Fibroblast of the aortic adventitia (primary cell): ENCODE measurements around the gene RAP1GDS1. TPM values are rescaled to one million over a fixed set of nuclear protein-coding genes. Genes with fewer than 3 reads are reported as not detected.

Experiments used
- DNase-seq: peaks from one replicate; pipeline ENCODE4 v3.0.0-alpha.2; 2010; ENCODE audit warnings: low read depth
- H3K4me3 ChIP-seq: 2 replicates; pipeline ENCODE4 v1.5.1; 2011; ENCODE audit warnings: low read depth, mild to moderate bottlenecking, control low read depth, low read length, moderate library complexity
- total RNA-seq: library from RNA; depleted of rRNA; stranded (reverse); fragments of >200 nt; gene quantifications from 2 replicates; pipeline ENCODE4 v1.2.3, GENCODE V29; 2012; ENCODE audit warnings: low replicate concordance
- TF ChIP-seq, protein P1 (sequence below): IDR thresholded peaks from 2 replicates; pipeline ENCODE4 v1.5.1; 2011; ENCODE audit warnings: mild to moderate bottlenecking, low read length, control low read depth, inconsistent platforms; ENCODE audit not compliant: insufficient read depth

Gene RAP1GDS1
- total RNA-seq, 1 donor, result 62.2 TPM

DNA sequence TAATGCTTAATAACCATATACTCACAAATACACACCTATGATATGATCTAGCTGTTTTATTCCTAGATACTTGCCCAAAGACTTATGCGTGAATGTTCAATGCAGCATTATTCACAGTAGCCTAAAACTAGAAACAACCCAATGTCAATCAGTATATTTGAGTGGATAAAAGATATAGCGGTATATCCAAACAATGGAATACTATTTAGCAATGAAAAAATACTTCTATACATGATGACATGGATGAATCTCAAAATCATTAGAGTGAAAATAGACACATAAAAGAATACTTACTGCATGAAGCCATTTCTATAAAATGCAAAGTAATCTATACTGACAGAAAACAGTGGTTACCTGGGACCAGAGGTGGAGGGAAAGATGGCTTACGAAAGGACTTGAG lies 108.1 kb downstream of the RAP1GDS1 start:
- H3K4me3 ChIP-seq, result no peak overlapping the region
- no peak for DNase-seq
- TF ChIP-seq, protein P1, sequence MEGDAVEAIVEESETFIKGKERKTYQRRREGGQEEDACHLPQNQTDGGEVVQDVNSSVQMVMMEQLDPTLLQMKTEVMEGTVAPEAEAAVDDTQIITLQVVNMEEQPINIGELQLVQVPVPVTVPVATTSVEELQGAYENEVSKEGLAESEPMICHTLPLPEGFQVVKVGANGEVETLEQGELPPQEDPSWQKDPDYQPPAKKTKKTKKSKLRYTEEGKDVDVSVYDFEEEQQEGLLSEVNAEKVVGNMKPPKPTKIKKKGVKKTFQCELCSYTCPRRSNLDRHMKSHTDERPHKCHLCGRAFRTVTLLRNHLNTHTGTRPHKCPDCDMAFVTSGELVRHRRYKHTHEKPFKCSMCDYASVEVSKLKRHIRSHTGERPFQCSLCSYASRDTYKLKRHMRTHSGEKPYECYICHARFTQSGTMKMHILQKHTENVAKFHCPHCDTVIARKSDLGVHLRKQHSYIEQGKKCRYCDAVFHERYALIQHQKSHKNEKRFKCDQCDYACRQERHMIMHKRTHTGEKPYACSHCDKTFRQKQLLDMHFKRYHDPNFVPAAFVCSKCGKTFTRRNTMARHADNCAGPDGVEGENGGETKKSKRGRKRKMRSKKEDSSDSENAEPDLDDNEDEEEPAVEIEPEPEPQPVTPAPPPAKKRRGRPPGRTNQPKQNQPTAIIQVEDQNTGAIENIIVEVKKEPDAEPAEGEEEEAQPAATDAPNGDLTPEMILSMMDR, result no peak

DNA sequence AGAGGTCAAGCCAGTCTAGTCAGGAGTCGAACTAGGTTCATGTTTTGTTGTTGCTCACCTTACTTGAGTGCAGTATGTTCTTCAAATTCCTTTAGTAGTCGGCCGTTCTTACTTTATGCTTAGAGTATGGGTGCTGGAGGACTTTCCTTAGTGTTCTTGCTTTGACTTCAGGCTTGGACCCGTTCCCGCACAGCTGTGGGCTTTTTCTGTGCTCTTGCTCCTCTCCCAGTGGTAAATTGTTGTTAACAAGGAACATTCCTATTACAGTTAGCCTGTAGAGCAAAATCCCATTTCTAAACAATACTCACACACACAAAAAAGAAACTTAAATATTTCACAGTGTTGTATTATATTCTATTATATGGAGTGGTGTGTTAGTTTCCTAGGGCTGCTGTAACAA lies 113.5 kb downstream of the RAP1GDS1 start:
- TF ChIP-seq, protein P1, result no peak
- no peak for DNase-seq
- H3K4me3 ChIP-seq, result no peak overlapping the region

DNA sequence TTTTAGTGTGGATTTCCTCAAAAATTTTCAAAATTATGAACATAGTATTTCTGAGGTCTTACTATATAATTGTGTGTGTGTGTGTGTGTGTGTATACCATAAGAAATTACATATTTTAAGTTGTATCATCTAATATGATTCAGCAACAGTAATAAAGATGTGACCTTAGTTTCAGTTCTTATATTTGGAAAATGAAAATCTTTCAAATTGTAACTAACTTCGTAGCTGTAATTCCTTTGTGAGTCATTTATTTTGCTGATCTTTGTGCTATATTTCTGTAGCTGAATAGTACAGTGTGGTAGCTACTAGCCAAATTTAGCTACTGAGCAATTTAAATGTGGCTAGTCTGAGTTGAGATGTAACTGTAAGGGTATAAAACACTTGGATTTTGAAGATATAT lies 116.4 kb downstream of the RAP1GDS1 start:
- peak; percentile 46 for DNase-seq
- no peak overlapping the region for H3K4me3 ChIP-seq
- TF ChIP-seq, protein P1, result no peak

DNA sequence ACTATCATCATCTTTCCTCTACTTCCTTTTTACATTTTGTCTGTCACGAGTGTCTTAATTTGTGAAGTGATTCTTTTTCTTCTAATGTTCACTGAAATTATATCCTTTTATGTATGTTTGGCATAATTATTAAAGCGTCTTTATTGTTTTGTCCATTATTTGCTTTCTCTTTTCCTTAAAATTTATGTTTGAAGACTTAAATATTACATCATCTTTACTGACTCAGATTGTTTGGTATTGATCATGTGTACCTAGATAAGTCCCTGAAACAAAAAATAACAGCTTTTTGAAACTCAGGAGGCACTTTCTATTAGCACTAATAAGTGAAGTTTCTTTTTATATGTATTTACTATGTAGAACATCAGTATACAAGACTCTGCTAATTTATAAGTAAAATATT lies 120.1 kb downstream of the RAP1GDS1 start:
- no peak for DNase-seq
- H3K4me3 ChIP-seq, result no peak overlapping the region
- TF ChIP-seq, protein P1, result no peak

DNA sequence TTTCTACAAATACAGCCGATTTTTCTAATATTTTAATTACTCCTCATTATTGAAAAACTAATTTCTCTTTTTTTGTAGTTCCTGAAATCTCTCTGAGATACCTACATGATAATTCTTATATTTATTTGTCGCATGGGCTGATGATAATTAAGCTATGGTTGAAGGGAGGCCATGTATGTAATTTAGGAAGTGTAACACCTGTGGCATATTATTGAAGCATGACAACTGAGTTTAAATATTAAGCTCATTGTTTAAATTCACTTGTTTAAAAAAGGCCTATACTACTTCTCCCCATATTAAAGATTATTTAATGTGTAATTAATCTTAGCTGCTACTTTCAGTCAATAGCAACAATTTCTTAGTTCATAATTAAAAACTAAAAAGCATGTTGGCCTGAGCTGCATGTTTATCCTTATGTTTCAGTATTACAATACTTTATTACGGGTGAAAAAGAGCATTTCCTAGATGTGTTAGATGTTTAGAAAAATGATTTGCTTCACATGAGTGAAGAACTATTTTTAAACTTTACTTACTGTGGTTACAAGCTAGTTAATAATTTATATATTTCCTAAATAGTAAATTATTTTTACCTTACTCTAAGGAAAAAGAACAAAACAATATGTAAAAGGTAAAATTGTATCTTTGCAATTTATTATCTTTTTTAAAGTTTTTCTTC lies 122.4 kb downstream of the RAP1GDS1 start:
- no peak for DNase-seq
- H3K4me3 ChIP-seq, result no peak overlapping the region
- TF ChIP-seq, protein P1, result no peak

DNA sequence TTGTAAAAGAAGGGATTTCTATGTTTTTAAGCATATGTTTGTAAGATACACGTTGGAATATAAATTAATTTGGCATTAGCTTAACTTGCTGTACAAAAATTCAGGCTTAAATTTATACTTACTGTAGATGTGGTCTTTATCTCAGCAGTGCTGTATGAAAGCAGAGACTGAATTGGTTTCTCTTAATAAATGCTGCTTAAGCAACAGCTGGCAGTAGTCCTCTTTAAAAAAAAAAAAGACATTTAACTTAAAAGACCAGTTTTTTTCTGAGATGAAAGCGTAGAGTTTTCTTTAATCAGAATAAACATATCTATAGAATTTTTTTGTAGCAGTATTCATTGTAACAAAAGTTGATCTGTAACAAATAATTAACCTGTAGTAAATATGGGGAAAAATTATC lies 124.6 kb downstream of the RAP1GDS1 start:
- no peak for DNase-seq
- H3K4me3 ChIP-seq, result no peak overlapping the region
- TF ChIP-seq, protein P1, result no peak
